HepG2 (cell line): Measurements from ENCODE around the gene TOMM20. TPM values are rescaled to one million over a fixed set of nuclear protein-coding genes. Genes with fewer than 3 reads are reported as not detected.

Experiments
- FOXC1 ChIP-seq: sonication (generic); formaldehyde crosslinking; IDR thresholded peaks from 2 replicates; pipeline ENCODE4 v1.8.0; 2022; ENCODE audit warnings: mild to moderate bottlenecking, missing genetic modification reagents, borderline replicate concordance
- HHEX ChIP-seq: IDR thresholded peaks from 2 replicates; pipeline ENCODE4 v1.6.1; 2016; ENCODE audit warnings: control low read depth
- HNRNPH1 ChIP-seq: fragments of 200-400 bp; formaldehyde crosslinking; optimal IDR thresholded peaks from 2 replicates; pipeline ENCODE3; 2017; ENCODE audit warnings: mild to moderate bottlenecking, low read depth, low read length
- HOXA3 ChIP-seq: sonication (generic); formaldehyde crosslinking; IDR thresholded peaks from 2 replicates; pipeline ENCODE4 v1.5.0; 2020; ENCODE audit warnings: missing genetic modification reagents
- HOXA7 ChIP-seq: sonication (generic); formaldehyde crosslinking; IDR thresholded peaks from 2 replicates; pipeline ENCODE4 v1.8.1; 2022; ENCODE audit warnings: mild to moderate bottlenecking, missing genetic modification reagents, moderate library complexity
- KDM4B ChIP-seq: sonication (generic); formaldehyde crosslinking; IDR thresholded peaks from 2 replicates; pipeline ENCODE4 v1.4.0; 2020; ENCODE audit warnings: missing genetic modification reagents
- MTA3 ChIP-seq: sonication (generic); formaldehyde crosslinking; IDR thresholded peaks from 2 replicates; pipeline ENCODE4 v1.4.0; 2020; ENCODE audit warnings: missing genetic modification reagents
- RARA ChIP-seq: IDR thresholded peaks from 2 replicates; pipeline ENCODE4 v1.6.1; 2016; ENCODE audit warnings: missing genetic modification reagents, missing compliant biosample characterization
- SP4 ChIP-seq: sonication (generic); formaldehyde crosslinking; IDR thresholded peaks from 2 replicates; pipeline ENCODE4 v1.8.1; 2023; ENCODE audit warnings: mild to moderate bottlenecking, missing genetic modification reagents
- ZBTB3 ChIP-seq: sonication (generic); formaldehyde crosslinking; IDR thresholded peaks from 2 replicates; pipeline ENCODE4 v1.4.0; 2020; ENCODE audit warnings: low read depth, mild to moderate bottlenecking, moderate library complexity, missing genetic modification reagents, borderline replicate concordance
- ZNF558 ChIP-seq: sonication (generic); formaldehyde crosslinking; IDR thresholded peaks from 2 replicates; pipeline ENCODE4 v1.9.0; 2022; ENCODE audit warnings: mild to moderate bottlenecking, missing genetic modification reagents, borderline replicate concordance
- ZNF674 ChIP-seq: sonication (generic); formaldehyde crosslinking; IDR thresholded peaks from 2 replicates; pipeline ENCODE4 v1.5.0; 2020; ENCODE audit warnings: low read depth, mild to moderate bottlenecking, missing genetic modification reagents
- ZNF772 ChIP-seq: sonication (generic); formaldehyde crosslinking; IDR thresholded peaks from 2 replicates; pipeline ENCODE4 v1.5.0; 2020; ENCODE audit warnings: mild to moderate bottlenecking, missing genetic modification reagents
- ZNF816 ChIP-seq: sonication (generic); formaldehyde crosslinking; IDR thresholded peaks from 2 replicates; pipeline ENCODE4 v1.8.0; 2022; ENCODE audit warnings: missing genetic modification reagents, mild to moderate bottlenecking, borderline replicate concordance
- polyA plus RNA-seq, 8 experiments: library from polyadenylated mRNA; depleted of rRNA in 3 of 8; stranded (reverse) in 7 of 8; unstranded in 1 of 8; fragments of >200 nt; fragmentation: Illumina TruSeq in 4 of 8; extraction: Trizol in 4 of 8; gene quantifications; 2 replicates each; pipeline versions ENCODE4 v1.2.1 to v1.2.3, GENCODE V29; 2011 to 2016; ENCODE audit warnings: low read depth in 4 of 8, missing spikeins in 1 of 8, mixed read lengths in 1 of 8; ENCODE audit not compliant: insufficient read depth in 1 of 8
- total RNA-seq, 5 experiments: library from RNA; depleted of rRNA; stranded (reverse); fragments of >200 nt; fragmentation: Illumina TruSeq; extraction: Trizol; gene quantifications; 2 replicates each; pipeline ENCODE4 v1.2.3, GENCODE V29; 2016; ENCODE audit warnings: low read depth in 1 of 5
- TF ChIP-seq, protein P1 (sequence below): fragments of 450-650 bp; IDR thresholded peaks from 2 replicates; pipeline ENCODE4 v1.6.1; 2017; ENCODE audit warnings: mild to moderate bottlenecking
- TF ChIP-seq, protein P2 (sequence below): sonication (generic); formaldehyde crosslinking; IDR thresholded peaks from 2 replicates; pipeline ENCODE4 v1.8.1; 2022; ENCODE audit warnings: mild to moderate bottlenecking, missing genetic modification reagents
- TF ChIP-seq, protein P3 (sequence below): sonication (generic); formaldehyde crosslinking; IDR thresholded peaks from 2 replicates; pipeline ENCODE4 v1.4.0; 2020; ENCODE audit warnings: mild to moderate bottlenecking, missing genetic modification reagents
- TF ChIP-seq, protein P4 (sequence below): IDR thresholded peaks from 2 replicates; pipeline ENCODE4 v1.6.1; 2016; ENCODE audit warnings: low read depth, borderline replicate concordance
- TF ChIP-seq, protein P5 (sequence below): IDR thresholded peaks from 2 replicates; pipeline ENCODE4 v1.6.1; 2012; ENCODE audit warnings: low read depth, low read length, improper control_type of control experiment

TOMM20 gene
- total and polyA plus RNA-seq, 2 of the 13 experiments (the other 11 are each of a cell fraction or from before 2014, with no cell fraction given): 153 to 376 TPM

DNA sequence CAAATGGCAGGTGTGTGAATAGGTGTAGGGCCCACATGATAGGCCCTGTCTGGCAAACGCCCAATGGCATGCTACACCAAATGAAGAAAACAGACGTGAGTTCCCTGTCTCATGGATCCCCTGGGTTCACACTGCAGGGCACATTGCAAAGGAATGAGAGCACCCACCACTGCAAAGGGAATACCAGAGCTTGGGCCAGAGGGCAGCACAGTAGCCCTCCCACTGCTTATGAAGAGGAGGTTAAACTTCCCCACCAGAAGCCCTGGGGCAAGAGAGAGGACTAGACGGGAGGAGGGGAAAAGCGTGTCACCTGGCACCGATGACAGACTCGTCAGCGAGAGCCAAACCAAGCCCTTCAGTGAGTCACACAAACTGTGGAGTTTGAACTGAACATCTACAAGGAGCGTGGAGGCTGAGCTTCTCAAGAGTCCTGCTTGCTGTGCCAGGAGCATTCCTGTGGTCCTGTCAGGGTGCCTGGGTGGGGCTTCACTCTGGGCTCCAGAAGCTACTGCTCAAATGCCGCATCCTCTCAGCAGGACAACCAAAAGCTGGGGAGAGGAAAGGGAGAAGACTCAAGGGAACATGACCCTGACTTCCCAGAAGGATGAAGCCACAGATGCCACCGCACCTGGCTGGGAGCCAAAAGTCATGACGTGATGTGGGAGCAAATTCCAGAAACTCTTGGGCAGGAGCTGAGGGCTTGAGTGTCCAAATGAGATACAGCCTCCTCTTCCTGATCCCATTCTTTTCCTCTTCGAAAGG is 61.1 kb downstream of the TOMM20 start (continued):
- no peak for TF ChIP-seq ZNF558
- TF ChIP-seq FOXC1: no peak
- no peak for TF ChIP-seq HHEX (CRISPR knock-in tag)
- no peak for TF ChIP-seq ZNF816
- TF ChIP-seq KDM4B (CRISPR knock-in tag): no peak
- TF ChIP-seq, protein P1, sequence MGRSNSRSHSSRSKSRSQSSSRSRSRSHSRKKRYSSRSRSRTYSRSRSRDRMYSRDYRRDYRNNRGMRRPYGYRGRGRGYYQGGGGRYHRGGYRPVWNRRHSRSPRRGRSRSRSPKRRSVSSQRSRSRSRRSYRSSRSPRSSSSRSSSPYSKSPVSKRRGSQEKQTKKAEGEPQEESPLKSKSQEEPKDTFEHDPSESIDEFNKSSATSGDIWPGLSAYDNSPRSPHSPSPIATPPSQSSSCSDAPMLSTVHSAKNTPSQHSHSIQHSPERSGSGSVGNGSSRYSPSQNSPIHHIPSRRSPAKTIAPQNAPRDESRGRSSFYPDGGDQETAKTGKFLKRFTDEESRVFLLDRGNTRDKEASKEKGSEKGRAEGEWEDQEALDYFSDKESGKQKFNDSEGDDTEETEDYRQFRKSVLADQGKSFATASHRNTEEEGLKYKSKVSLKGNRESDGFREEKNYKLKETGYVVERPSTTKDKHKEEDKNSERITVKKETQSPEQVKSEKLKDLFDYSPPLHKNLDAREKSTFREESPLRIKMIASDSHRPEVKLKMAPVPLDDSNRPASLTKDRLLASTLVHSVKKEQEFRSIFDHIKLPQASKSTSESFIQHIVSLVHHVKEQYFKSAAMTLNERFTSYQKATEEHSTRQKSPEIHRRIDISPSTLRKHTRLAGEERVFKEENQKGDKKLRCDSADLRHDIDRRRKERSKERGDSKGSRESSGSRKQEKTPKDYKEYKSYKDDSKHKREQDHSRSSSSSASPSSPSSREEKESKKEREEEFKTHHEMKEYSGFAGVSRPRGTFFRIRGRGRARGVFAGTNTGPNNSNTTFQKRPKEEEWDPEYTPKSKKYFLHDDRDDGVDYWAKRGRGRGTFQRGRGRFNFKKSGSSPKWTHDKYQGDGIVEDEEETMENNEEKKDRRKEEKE: no peak
- TF ChIP-seq MTA3 (CRISPR knock-in tag): no peak
- TF ChIP-seq SP4 (CRISPR knock-in tag): no peak
- no peak for TF ChIP-seq RARA
- 0 out of 2 replicates have a peak, but pooled peaks have one; percentile 17 for TF ChIP-seq HOXA3 (CRISPR knock-in tag)
- TF ChIP-seq, protein P2, sequence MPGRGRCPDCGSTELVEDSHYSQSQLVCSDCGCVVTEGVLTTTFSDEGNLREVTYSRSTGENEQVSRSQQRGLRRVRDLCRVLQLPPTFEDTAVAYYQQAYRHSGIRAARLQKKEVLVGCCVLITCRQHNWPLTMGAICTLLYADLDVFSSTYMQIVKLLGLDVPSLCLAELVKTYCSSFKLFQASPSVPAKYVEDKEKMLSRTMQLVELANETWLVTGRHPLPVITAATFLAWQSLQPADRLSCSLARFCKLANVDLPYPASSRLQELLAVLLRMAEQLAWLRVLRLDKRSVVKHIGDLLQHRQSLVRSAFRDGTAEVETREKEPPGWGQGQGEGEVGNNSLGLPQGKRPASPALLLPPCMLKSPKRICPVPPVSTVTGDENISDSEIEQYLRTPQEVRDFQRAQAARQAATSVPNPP (CRISPR knock-in tag): no peak
- no peak for TF ChIP-seq ZNF772
- no peak for TF ChIP-seq HOXA7
- TF ChIP-seq HNRNPH1: no peak
- TF ChIP-seq, protein P3, sequence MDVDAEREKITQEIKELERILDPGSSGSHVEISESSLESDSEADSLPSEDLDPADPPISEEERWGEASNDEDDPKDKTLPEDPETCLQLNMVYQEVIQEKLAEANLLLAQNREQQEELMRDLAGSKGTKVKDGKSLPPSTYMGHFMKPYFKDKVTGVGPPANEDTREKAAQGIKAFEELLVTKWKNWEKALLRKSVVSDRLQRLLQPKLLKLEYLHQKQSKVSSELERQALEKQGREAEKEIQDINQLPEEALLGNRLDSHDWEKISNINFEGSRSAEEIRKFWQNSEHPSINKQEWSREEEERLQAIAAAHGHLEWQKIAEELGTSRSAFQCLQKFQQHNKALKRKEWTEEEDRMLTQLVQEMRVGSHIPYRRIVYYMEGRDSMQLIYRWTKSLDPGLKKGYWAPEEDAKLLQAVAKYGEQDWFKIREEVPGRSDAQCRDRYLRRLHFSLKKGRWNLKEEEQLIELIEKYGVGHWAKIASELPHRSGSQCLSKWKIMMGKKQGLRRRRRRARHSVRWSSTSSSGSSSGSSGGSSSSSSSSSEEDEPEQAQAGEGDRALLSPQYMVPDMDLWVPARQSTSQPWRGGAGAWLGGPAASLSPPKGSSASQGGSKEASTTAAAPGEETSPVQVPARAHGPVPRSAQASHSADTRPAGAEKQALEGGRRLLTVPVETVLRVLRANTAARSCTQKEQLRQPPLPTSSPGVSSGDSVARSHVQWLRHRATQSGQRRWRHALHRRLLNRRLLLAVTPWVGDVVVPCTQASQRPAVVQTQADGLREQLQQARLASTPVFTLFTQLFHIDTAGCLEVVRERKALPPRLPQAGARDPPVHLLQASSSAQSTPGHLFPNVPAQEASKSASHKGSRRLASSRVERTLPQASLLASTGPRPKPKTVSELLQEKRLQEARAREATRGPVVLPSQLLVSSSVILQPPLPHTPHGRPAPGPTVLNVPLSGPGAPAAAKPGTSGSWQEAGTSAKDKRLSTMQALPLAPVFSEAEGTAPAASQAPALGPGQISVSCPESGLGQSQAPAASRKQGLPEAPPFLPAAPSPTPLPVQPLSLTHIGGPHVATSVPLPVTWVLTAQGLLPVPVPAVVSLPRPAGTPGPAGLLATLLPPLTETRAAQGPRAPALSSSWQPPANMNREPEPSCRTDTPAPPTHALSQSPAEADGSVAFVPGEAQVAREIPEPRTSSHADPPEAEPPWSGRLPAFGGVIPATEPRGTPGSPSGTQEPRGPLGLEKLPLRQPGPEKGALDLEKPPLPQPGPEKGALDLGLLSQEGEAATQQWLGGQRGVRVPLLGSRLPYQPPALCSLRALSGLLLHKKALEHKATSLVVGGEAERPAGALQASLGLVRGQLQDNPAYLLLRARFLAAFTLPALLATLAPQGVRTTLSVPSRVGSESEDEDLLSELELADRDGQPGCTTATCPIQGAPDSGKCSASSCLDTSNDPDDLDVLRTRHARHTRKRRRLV (CRISPR knock-in tag): no peak
- TF ChIP-seq, protein P4, sequence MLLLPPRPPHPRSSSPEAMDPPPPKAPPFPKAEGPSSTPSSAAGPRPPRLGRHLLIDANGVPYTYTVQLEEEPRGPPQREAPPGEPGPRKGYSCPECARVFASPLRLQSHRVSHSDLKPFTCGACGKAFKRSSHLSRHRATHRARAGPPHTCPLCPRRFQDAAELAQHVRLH: no peak
- 0 out of 2 replicates have a peak, but pooled peaks have one; percentile 43 for TF ChIP-seq ZBTB3 (CRISPR knock-in tag)
- no peak for TF ChIP-seq ZNF674
- TF ChIP-seq, protein P5, sequence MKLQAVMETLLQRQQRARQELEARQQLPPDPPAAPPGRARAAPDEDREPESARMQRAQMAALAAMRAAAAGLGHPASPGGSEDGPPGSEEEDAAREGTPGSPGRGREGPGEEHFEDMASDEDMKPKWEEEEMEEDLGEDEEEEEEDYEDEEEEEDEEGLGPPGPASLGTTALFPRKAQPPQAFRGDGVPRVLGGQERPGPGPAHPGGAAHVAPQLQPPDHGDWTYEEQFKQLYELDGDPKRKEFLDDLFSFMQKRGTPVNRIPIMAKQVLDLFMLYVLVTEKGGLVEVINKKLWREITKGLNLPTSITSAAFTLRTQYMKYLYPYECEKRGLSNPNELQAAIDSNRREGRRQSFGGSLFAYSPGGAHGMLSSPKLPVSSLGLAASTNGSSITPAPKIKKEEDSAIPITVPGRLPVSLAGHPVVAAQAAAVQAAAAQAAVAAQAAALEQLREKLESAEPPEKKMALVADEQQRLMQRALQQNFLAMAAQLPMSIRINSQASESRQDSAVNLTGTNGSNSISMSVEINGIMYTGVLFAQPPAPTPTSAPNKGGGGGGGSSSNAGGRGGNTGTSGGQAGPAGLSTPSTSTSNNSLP: no peak
